IPS-15b (cell line): ENCODE data around the gene TMC1.
"Not testable (repeated sequence)": the region's sequence is repeated elsewhere in the genome, so short reads cannot be mapped to it uniquely, and the experiment has no call there.

Experiments used
- H3K27me3 ChIP-seq: one replicate; pipeline ENCODE4 v1.6.1; 2013; ENCODE audit warnings: low read length; ENCODE audit not compliant: control insufficient read depth, insufficient read depth
- H3K36me3 ChIP-seq: one replicate; pipeline ENCODE4 v1.6.1; 2013; ENCODE audit warnings: low read length; ENCODE audit not compliant: control insufficient read depth, insufficient read depth
- H3K4me1 ChIP-seq: one replicate; pipeline ENCODE4 v1.6.1; 2013; ENCODE audit warnings: mild to moderate bottlenecking, low read length; ENCODE audit not compliant: control insufficient read depth, insufficient read depth
- H3K4me3 ChIP-seq: one replicate; pipeline ENCODE4 v1.5.1; 2013; ENCODE audit warnings: low read depth, low read length
- H3K9ac ChIP-seq: one replicate; pipeline ENCODE4 v1.6.1; 2013; ENCODE audit warnings: low read depth, mild to moderate bottlenecking, low read length
- H3K9me3 ChIP-seq: one replicate; pipeline ENCODE4 v1.6.1; 2013; ENCODE audit warnings: mild to moderate bottlenecking, low read length; ENCODE audit not compliant: control insufficient read depth, insufficient read depth

TMC1 gene

GRCh38 chr9:72845052-72845451 is 323.6 kb downstream of the TMC1 start:
- H3K27me3 ChIP-seq, H3K4me1 ChIP-seq, H3K4me3 ChIP-seq: not testable (repeated sequence)

GRCh38 chr9:72850209-72850608 is 328.8 kb downstream of the TMC1 start:
- not testable (repeated sequence) for H3K27me3 ChIP-seq, H3K9ac ChIP-seq, H3K4me1 ChIP-seq, H3K9me3 ChIP-seq, H3K36me3 ChIP-seq, H3K4me3 ChIP-seq

More at GRCh38 chr9:72845052-72845451, 323.6 kb downstream of the TMC1 start:
- H3K9me3 ChIP-seq, H3K9ac ChIP-seq, H3K36me3 ChIP-seq: not testable (repeated sequence)

GRCh38 chr9:72855321-72855720 is 333.9 kb downstream of the TMC1 start:
- H3K27me3 ChIP-seq, result no peaks in the 10 kb centered on the region
- H3K9ac ChIP-seq, result no peak overlapping the region
- H3K9me3 ChIP-seq, result no peaks in the 10 kb centered on the region
- no peak overlapping the region for H3K4me3 ChIP-seq
- H3K36me3 ChIP-seq, result no peaks in the 10 kb centered on the region
- H3K4me1 ChIP-seq, result no peaks in the 10 kb centered on the region

GRCh38 chr9:72855890-72856523 is 334.6 kb downstream of the TMC1 start:
- Histone ChIP-seq H3K4me1 (no peaks in the 10 kb centered on the region), H3K27me3 (no peaks in the 10 kb centered on the region), H3K4me3 (no peak overlapping the region), H3K9me3 (no peaks in the 10 kb centered on the region), H3K9ac (no peak overlapping the region), H3K36me3 (no peaks in the 10 kb centered on the region)

- Histone ChIP-seq H3K27me3 (no peaks in the 10 kb centered on the region), H3K9ac (no peak overlapping the region)
Measured at GRCh38 chr9:72856972-72857623, 335.7 kb downstream of the TMC1 start.

GRCh38 chr9:72857624-72857996 is 336.2 kb downstream of the TMC1 start:
- Histone ChIP-seq H3K4me1 (no peaks in the 10 kb centered on the region), H3K4me3 (no peak overlapping the region), H3K9me3 (no peaks in the 10 kb centered on the region), H3K9ac (no peak overlapping the region), H3K36me3 (no peaks in the 10 kb centered on the region), H3K27me3 (no peaks in the 10 kb centered on the region)

More at GRCh38 chr9:72856972-72857623, 335.7 kb downstream of the TMC1 start:
- no peaks in the 10 kb centered on the region for H3K9me3 ChIP-seq
- H3K4me1 ChIP-seq, result no peaks in the 10 kb centered on the region
- no peaks in the 10 kb centered on the region for H3K36me3 ChIP-seq
- no peak overlapping the region for H3K4me3 ChIP-seq

- Histone ChIP-seq H3K27me3 (no peaks in the 10 kb centered on the region), H3K9me3 (no peaks in the 10 kb centered on the region), H3K4me1 (no peaks in the 10 kb centered on the region), H3K36me3 (no peaks in the 10 kb centered on the region), H3K4me3 (no peak overlapping the region), H3K9ac (no peak overlapping the region)
Measured at GRCh38 chr9:72858089-72858912, 336.9 kb downstream of the TMC1 start.

- not testable (repeated sequence) for H3K4me1 ChIP-seq, H3K4me3 ChIP-seq
Measured at GRCh38 chr9:72862788-72863187, 341.4 kb downstream of the TMC1 start.

GRCh38 chr9:72863456-72864094 is 342.2 kb downstream of the TMC1 start:
- Histone ChIP-seq H3K4me1 (no peaks in the 10 kb centered on the region), H3K9me3 (no peaks in the 10 kb centered on the region), H3K9ac (no peak overlapping the region), H3K4me3 (no peak overlapping the region), H3K36me3 (no peaks in the 10 kb centered on the region), H3K27me3 (no peaks in the 10 kb centered on the region)

More at GRCh38 chr9:72862788-72863187, 341.4 kb downstream of the TMC1 start:
- not testable (repeated sequence) for H3K9ac ChIP-seq, H3K9me3 ChIP-seq, H3K36me3 ChIP-seq, H3K27me3 ChIP-seq

- Histone ChIP-seq H3K27me3 (no peaks in the 10 kb centered on the region), H3K9ac (no peak overlapping the region), H3K4me1 (no peaks in the 10 kb centered on the region), H3K9me3 (no peaks in the 10 kb centered on the region), H3K4me3 (no peak overlapping the region), H3K36me3 (no peaks in the 10 kb centered on the region)
Measured at GRCh38 chr9:72864327-72864726, 342.9 kb downstream of the TMC1 start.

- Histone ChIP-seq H3K9me3 (no peaks in the 10 kb centered on the region), H3K4me3 (no peak overlapping the region), H3K4me1 (no peaks in the 10 kb centered on the region), H3K36me3 (no peaks in the 10 kb centered on the region), H3K9ac (no peak overlapping the region), H3K27me3 (no peaks in the 10 kb centered on the region)
Measured at GRCh38 chr9:72871685-72872084, 350.3 kb downstream of the TMC1 start.
